Keratinocyte (primary cell): ENCODE data around the gene EDA. TPM values are rescaled to one million over a fixed set of nuclear protein-coding genes. Genes with fewer than 3 reads are reported as not detected.

Experiments used
- DNase-seq: peaks from one replicate; pipeline ENCODE4 v3.0.0-alpha.2; 2011; ENCODE audit warnings: low read depth, missing footprints, low spot score
- FAIRE-seq: peaks from 2 replicates; lab custom pipeline; 2011; peaks lifted over from hg19 to GRCh38; lab: Jason Lieb, UNC
- H2AFZ ChIP-seq: 2 replicates; pipeline ENCODE4 v1.6.0; 2012; ENCODE audit warnings: low read length, control low read depth, inconsistent platforms; ENCODE audit not compliant: control insufficient read depth
- H3K27ac ChIP-seq: 2 replicates; pipeline ENCODE4 v1.5.1; 2011; ENCODE audit warnings: low read length; ENCODE audit not compliant: control insufficient read depth, insufficient read depth
- H3K27me3 ChIP-seq: 3 replicates; pipeline ENCODE4 v1.6.0; 2011; ENCODE audit warnings: low read length; ENCODE audit not compliant: control insufficient read depth, insufficient read depth; ENCODE audit errors: extremely low read depth
- H3K36me3 ChIP-seq, 2 experiments: 2 replicates in 1 of 2; 3 replicates in 1 of 2; pipeline ENCODE4 v1.5.1; 2011; ENCODE audit warnings: low read length in 2 of 2, mild to moderate bottlenecking in 1 of 2; ENCODE audit not compliant: control insufficient read depth in 2 of 2, insufficient read depth in 2 of 2; ENCODE audit errors: extremely low read depth in 1 of 2
- H3K4me1 ChIP-seq: 3 replicates; pipeline ENCODE4 v1.5.1; 2011; ENCODE audit warnings: low read length; ENCODE audit not compliant: control insufficient read depth, insufficient read depth; ENCODE audit errors: extremely low read depth
- H3K4me2 ChIP-seq: 3 replicates; pipeline ENCODE4 v1.6.0; 2011; ENCODE audit warnings: low read depth, low read length; ENCODE audit not compliant: control insufficient read depth, insufficient read depth; ENCODE audit errors: extremely low read depth
- H3K4me3 ChIP-seq, 3 experiments: fragments of 200-600 bp in 1 of 3; sonication (generic) in 1 of 3; 2 replicates in 2 of 3; 3 replicates in 1 of 3; pipeline ENCODE4 v1.5.1; 2011 to 2016; ENCODE audit warnings: low read length in 3 of 3, mild to moderate bottlenecking in 3 of 3, control low read depth in 2 of 3, inconsistent platforms in 1 of 3, low read depth in 1 of 3, mixed read lengths in 1 of 3, mixed run types in 1 of 3, moderate library complexity in 1 of 3; ENCODE audit not compliant: control insufficient read depth in 2 of 3, insufficient read depth in 2 of 3; ENCODE audit errors: extremely low read depth in 1 of 3
- H3K79me2 ChIP-seq: 2 replicates; pipeline ENCODE4 v1.6.0; 2012; ENCODE audit warnings: low read length; ENCODE audit not compliant: control insufficient read depth, insufficient read depth
- H3K9ac ChIP-seq: 3 replicates; pipeline ENCODE4 v1.6.0; 2011; ENCODE audit warnings: low read length; ENCODE audit not compliant: control insufficient read depth, insufficient read depth; ENCODE audit errors: extremely low read depth
- H3K9me1 ChIP-seq: 3 replicates; pipeline ENCODE4 v1.6.0; 2011; ENCODE audit warnings: low read length; ENCODE audit not compliant: control insufficient read depth, insufficient read depth; ENCODE audit errors: extremely low read depth
- H3K9me3 ChIP-seq: 2 replicates; pipeline ENCODE4 v1.5.1; 2012; ENCODE audit warnings: low read depth, low read length; ENCODE audit not compliant: control insufficient read depth
- H4K20me1 ChIP-seq: 3 replicates; pipeline ENCODE4 v1.6.0; 2011; ENCODE audit warnings: low read length; ENCODE audit not compliant: control insufficient read depth, insufficient read depth; ENCODE audit errors: extremely low read depth
- CTCF ChIP-seq, 3 experiments: IDR thresholded peaks in 1 of 3; conservative IDR thresholded peaks in 1 of 3; optimal IDR thresholded peaks in 1 of 3; 2 replicates in 2 of 3; 3 replicates in 1 of 3; pipeline versions ENCODE3 to v1.5.1; 2011; ENCODE audit warnings: low read length in 3 of 3, mild to moderate bottlenecking in 3 of 3, moderate library complexity in 2 of 3, control low read depth in 1 of 3, inconsistent platforms in 1 of 3; ENCODE audit not compliant: insufficient read depth in 2 of 3; ENCODE audit errors: extremely low read depth in 1 of 3
- EZH2 ChIP-seq: IDR thresholded peaks from one replicate; pipeline ENCODE4 v1.6.1; 2012; ENCODE audit warnings: inconsistent platforms, mild to moderate bottlenecking, low read length, moderate library complexity
- dilution Hi-C: fragments of 300-500 bp; cut with MboI; formaldehyde crosslinking; loops from one replicate; pipeline ENCODE4 v1.7.0; 2020; ENCODE audit warnings: low sequenced_read_pairs; ENCODE audit not compliant: extremely low pct_ligation_motif_present
- polyA plus RNA-seq, 5 experiments: library from polyadenylated mRNA; depleted of rRNA in 3 of 5; stranded (reverse) in 3 of 5; stranded (forward) in 1 of 5; unstranded in 1 of 5; fragments of >200 nt; gene quantifications; 1 replicate in 1 of 5; 2 replicates in 3 of 5; 3 replicates in 1 of 5; pipeline versions ENCODE4 v1.2.1 to v1.2.3, GENCODE V29; 2011 to 2012; ENCODE audit warnings: missing spikeins in 2 of 5, low read depth in 1 of 5, low replicate concordance in 1 of 5

Gene EDA
- polyA plus RNA-seq, 1 donor (not counting 4 experiments of a cell fraction or from before 2014, with no cell fraction given): 0.75 TPM

- TF ChIP-seq EZH2: no peak
- TF ChIP-seq CTCF (optimal IDR thresholded peaks at IDR 0.05 in 1 of 3, IDR thresholded peaks at IDR 0.05 in 1 of 3, conservative IDR thresholded peaks at IDR 0.05 in 1 of 3; ENCODE audit: extremely low read depth in 1 of 3, insufficient read depth in 2 of 3, low read length in 3 of 3): no peak
- DNase-seq (no peak), FAIRE-seq (no peak)
- no peak overlapping the region for H3K4me3 ChIP-seq
- no peak overlapping the region for H2AFZ ChIP-seq
- no peaks in the 10 kb centered on the region for H3K79me2 ChIP-seq
- dilution Hi-C loops: no loop called here
- no peaks in the 10 kb centered on the region for H4K20me1 ChIP-seq
- no peak overlapping the region for H3K9ac ChIP-seq
- H3K27ac ChIP-seq: no peak overlapping the region
- no peaks in the 10 kb centered on the region for H3K36me3 ChIP-seq
- H3K9me1 ChIP-seq: no peaks in the 10 kb centered on the region
- no peaks in the 10 kb centered on the region for H3K4me1 ChIP-seq
- no peak overlapping the region for H3K4me2 ChIP-seq
- no peaks in the 10 kb centered on the region for H3K9me3 ChIP-seq
- no peaks in the 10 kb centered on the region for H3K27me3 ChIP-seq
These were observed 353.0 kb downstream of the EDA start for GRCh38 chrX:69968950-69969349.

- no peaks in the 10 kb centered on the region for H3K9me1 ChIP-seq
- H2AFZ ChIP-seq: no peak overlapping the region
- no peak for TF ChIP-seq CTCF (optimal IDR thresholded peaks at IDR 0.05 in 1 of 3, IDR thresholded peaks at IDR 0.05 in 1 of 3, conservative IDR thresholded peaks at IDR 0.05 in 1 of 3; ENCODE audit: extremely low read depth in 1 of 3, insufficient read depth in 2 of 3, low read length in 3 of 3)
- no peak for TF ChIP-seq EZH2
- no peaks in the 10 kb centered on the region for H3K4me1 ChIP-seq
- no peaks in the 10 kb centered on the region for H3K36me3 ChIP-seq
- H4K20me1 ChIP-seq: no peaks in the 10 kb centered on the region
- H3K27me3 ChIP-seq: no peaks in the 10 kb centered on the region
- H3K79me2 ChIP-seq: no peaks in the 10 kb centered on the region
- no peaks in the 10 kb centered on the region for H3K9me3 ChIP-seq
- dilution Hi-C loops: no loop called here
- no peak overlapping the region for H3K4me3 ChIP-seq
- DNase-seq: no peak
- FAIRE-seq: no peak
- no peak overlapping the region for H3K4me2 ChIP-seq
- H3K9ac ChIP-seq: no peak overlapping the region
- no peak overlapping the region for H3K27ac ChIP-seq
These were observed 353.5 kb downstream of the EDA start for GRCh38 chrX:69969460-69969859.
